Pons (tissue), 1 donor: ENCODE results near the gene CDC26.
"Not testable (repeated sequence)": the region's sequence is repeated elsewhere in the genome, so short reads cannot be mapped to it uniquely, and the experiment has no call there.

Experiments
- DNase-seq: peaks from one replicate; pipeline ENCODE4 v3.0.0-alpha.2; 2016; ENCODE audit warnings: low spot score

The CDC26 gene

GRCh38 chr9:113293285-113293878 lies 18.0 kb upstream of the CDC26 start:
- DNase-seq = no peak

DNA sequence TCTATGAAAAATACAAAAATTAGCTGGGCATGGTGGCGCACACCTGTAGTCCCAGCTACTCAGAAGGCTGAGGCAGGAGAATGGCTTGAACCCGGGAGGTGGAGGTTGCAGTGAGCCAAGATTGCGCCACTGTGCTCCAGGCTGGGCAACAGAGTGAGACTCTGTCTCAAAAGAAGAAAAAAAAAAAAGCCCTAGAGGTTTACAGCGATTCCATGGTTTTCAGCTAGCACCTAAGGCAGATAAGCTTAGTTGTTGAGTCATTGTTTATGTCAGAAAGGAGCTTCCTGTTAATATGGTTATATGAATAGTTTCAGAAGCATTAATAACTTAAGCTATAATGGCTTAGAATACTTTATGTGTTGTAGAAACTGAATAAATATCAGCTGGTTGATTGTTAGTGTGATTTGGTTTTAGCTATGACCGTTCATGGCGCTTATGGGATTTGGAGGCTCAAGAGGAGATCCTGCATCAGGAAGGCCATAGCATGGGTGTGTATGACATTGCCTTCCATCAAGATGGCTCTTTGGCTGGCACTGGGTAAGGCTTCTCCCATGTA lies 14.8 kb upstream of the CDC26 start:
- DNase-seq = no peak

DNA sequence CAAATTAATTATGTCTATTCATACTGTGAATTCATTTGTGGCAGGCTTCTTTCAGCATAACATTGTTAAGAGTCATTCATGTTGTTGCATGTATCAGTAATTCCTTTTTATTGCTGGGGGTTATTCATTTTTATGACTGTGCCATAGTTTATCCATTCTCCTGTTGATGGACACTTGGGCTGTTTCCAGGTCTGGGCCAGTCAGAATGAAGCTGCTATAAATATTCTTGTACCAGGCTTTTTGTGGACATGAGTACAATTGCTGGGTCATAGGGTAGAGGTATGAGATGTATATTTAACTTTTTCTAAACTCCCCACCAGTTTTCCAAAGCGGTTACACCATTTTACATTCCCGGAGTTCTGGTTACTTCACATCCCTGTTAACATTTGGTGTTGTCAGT lies 13.7 kb upstream of the CDC26 start:
- no peak for DNase-seq

GRCh38 chr9:113281356-113281755 lies 6.0 kb upstream of the CDC26 start:
- no peak for DNase-seq

GRCh38 chr9:113278840-113279239 lies 3.5 kb upstream of the CDC26 start:
- no peak for DNase-seq

GRCh38 chr9:113274474-113275156 lies 757 bp downstream of the CDC26 start:
- peak; percentile 83 for DNase-seq

GRCh38 chr9:113269871-113270270 lies 5.5 kb downstream of the CDC26 start:
- no peak for DNase-seq

- no peak for DNase-seq
These were observed 6.0 kb downstream of the CDC26 start for GRCh38 chr9:113269355-113269754.

DNA sequence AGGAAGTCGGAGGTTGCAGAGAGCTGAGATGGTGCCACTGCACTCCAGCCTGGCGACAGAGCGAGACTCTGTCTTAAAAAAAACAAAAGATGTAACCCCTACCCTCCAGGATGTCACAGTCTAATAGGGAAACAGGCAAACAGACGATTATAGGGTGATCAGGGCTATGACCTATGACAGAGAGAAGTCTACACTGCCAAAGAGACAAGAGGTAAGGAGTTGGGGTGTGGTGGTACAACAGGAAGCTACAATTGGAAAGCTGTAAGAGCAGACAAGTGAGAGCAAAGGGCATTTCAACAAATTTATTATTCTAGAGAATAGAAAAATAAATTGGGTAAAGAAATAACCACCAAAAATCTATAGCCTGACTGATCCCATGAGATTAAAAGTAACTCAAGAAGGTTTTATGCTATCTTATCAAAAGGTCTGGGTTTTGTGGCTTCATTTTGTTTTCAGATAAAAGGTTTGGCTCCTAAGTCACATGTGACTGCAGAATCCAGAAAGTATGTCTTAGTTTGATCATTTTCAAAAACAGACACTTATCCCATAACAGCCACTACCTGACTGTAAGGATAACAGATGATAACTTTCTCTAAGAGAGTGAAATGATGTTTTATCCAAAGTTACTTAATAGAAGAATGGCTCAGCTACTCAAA lies 7.3 kb downstream of the CDC26 start:
- DNase-seq = no peak

- no peak for DNase-seq
These were observed 9.2 kb downstream of the CDC26 start for GRCh38 chr9:113266174-113266573.

DNA sequence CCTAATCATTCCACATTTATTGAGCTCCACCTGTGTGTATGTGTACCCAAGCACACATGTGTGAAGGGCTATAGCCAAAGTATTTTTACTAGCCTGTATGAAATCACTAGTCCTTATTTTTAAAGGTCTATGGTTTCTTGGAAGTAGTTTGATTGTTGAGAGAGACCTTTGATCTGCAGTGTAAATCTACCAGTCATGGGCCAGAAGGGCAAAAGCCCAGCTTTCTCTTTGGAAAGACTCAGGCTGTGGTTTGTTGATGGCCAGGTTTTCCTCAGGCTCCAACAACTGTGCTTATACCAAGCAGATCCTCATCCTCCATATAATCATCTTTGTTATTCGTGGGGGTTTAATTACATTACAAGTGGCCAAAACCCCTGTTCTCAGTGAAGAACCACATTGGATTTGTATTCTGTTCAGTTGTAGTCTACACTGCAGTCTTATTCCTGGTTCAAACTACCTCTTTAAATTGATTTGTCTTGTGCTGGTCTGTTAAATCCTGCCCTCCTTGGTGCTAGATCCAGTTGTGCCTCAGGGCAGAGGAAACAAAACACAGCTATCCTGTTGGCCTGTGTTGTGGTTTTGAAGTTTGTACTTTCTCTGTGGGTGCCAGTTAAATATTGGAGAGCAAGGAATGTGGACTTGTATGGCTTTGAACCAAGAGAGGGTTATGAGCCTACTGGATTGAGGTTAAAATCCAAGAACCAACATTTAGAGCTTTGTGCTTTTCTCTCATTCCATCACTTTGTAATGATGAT lies 13.3 kb downstream of the CDC26 start:
- DNase-seq = no peak

DNA sequence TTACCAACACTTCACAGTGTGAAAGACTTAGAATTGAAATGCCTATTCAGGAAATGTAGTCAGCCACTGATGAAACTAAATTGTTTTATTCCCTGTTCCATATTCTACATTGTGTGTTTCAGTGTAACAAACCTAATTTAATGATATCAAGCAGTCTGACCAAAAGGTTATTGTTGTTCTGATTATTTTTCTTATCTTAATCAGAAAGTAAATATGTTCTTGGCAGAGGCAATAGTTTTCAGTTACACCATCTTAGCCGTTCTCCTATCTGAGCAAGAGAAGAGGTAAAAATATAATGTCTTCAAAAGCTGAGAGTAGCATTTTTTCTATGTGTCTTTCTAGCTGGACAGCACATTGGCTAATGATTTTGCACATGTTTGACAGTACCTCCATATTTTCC lies 17.1 kb downstream of the CDC26 start:
- no peak for DNase-seq

DNA sequence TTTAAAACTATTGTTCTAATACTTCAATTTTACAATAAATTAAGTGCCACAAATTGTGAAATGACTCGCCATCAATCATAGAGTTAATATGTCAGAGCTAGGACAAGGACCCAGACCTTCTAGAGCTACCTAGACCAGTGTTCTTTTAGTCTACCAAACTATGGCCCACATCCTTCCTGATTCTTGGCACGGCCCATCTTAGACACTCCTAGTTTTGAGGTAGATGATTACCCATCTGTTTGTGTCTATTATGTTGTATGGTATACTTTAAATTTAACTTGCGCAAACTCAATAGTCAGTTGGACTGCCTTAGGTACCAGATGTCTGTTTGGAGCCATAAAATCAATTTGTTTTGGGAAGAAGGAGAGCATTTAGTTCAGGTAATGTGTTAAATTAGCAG lies 17.5 kb downstream of the CDC26 start:
- DNase-seq = no peak

DNA sequence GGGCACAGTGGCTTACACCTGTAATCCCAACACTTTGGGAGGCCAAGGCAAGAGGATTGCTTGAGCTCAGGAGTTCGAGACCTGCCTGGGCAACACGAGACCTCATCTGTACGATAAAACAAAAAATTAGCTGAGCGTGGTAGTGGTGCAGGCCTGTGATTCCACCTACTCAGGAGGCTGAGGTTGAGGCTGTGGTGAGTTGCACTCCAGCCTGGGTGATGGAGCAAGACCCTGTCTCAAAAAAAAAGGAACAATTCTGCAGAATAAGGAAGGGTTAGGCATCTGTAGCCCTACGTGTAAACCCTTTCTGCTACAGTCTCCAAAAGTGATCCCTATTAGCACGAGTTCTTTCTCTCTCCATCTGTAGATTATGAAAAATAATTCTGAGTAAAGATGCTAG lies 19.9 kb downstream of the CDC26 start:
- DNase-seq = no peak

DNA sequence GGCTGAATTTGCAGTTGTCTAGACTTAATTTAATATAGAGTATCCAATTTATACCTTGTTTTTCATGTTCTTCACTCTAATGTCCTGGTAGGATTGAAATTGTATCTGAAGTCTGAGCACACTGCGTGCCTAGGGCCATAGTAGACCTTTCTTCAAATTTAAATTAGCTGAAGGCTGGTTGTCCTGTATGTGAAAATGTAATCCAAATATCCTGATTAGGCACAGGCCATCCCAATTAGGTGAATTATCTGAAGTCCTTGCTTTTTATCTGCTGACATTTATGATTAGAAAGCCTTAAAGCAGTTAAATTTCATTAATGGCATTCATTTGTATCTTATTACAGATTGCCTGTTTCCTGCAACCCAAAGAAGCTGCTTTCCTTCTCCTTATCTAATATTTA lies 20.4 kb downstream of the CDC26 start:
- no peak for DNase-seq

GRCh38 chr9:113250807-113251206 lies 24.6 kb downstream of the CDC26 start:
- no peak for DNase-seq

GRCh38 chr9:113249661-113250060 lies 25.7 kb downstream of the CDC26 start:
- not testable (repeated sequence) for DNase-seq

GRCh38 chr9:113247640-113248039 lies 27.7 kb downstream of the CDC26 start:
- no peak for DNase-seq

- no peak for DNase-seq
These were observed 28.4 kb downstream of the CDC26 start for GRCh38 chr9:113246928-113247327.

GRCh38 chr9:113245894-113246293 lies 29.5 kb downstream of the CDC26 start:
- DNase-seq = no peak

DNA sequence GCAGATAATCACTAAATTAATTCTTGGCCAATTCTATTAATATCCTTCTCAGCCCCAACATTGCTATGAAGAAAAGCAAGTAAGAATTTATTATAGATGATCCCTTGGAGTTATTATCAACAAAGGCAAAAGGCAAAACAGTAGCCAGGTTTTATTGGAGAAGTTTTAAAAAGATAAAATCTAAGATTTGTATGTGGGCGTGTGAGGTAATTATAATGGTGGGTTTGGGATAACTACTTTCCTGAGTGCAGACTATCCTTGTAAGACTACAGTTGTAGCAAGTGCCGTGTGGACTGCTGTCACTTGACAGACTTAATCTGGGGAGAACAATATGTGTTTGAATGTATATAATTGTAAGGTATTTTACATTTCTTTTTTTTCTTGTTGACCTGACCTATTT lies 30.8 kb downstream of the CDC26 start:
- DNase-seq = no peak

DNA sequence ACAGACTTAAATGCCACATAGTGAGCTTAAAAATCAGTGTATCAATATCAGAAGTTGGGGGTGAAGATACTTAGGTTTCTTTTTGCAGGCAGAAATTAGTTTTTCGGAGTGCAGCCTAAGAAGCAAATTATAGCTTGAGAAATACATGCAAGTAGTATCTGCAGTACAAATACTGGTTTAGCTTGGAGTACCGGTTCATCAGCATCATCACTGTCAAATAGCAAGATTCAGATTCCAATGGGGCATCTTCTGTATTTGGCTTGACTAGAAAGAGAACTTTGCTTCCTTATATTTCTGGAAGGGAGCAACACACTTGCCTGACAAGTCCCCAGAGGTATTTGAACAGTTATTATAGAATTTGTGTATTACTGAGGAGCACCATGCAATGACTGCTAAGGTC lies 34.2 kb downstream of the CDC26 start:
- no peak for DNase-seq

- no peak for DNase-seq
These were observed 36.5 kb downstream of the CDC26 start for GRCh38 chr9:113238859-113239232.
